T-helper 1 cell treated with Interleukin-12 subunit alpha and Interleukin-12 subunit beta and Interleukin-4 antibody, amounts not matched to agents 30 ng/mL and 1 ng/mL, for 36 hours (primary cell): Measurements from ENCODE around the gene TANGO2. TPM values are rescaled to one million over a fixed set of nuclear protein-coding genes. Genes with fewer than 3 reads are reported as not detected.

Experiments
- intact Hi-C: fragments of 100-400 bp; cut with micrococcal nuclease; formaldehyde crosslinking; loops from one replicate; pipeline ENCODE4 v1.15.1; 2024
- total RNA-seq: library from RNA; stranded (reverse); gene quantifications from 2 replicates; pipeline ENCODE4 v1.2.3, GENCODE V29; 2022

The TANGO2 gene
- total RNA-seq, 1 donor from 2014 or later = 48.7 TPM

- intact Hi-C loops = no loop called here
Observed at GRCh38 chr22:20011123-20011992, 9.6 kb upstream of the TANGO2 start.

- intact Hi-C loops = no loop called here
Observed at GRCh38 chr22:20011993-20012740, 8.7 kb upstream of the TANGO2 start.

GRCh38 chr22:20012741-20013331 lies 8.1 kb upstream of the TANGO2 start:
- intact Hi-C loops = no loop called here

- intact Hi-C loops = no loop called here
Observed at GRCh38 chr22:20013382-20013871, 7.5 kb upstream of the TANGO2 start.

- intact Hi-C loops = no loop called here
Observed at GRCh38 chr22:20014526-20015186, 6.3 kb upstream of the TANGO2 start.

- intact Hi-C loops = no loop called here
Observed at GRCh38 chr22:20015187-20015625, 5.7 kb upstream of the TANGO2 start.

GRCh38 chr22:20015971-20016733 lies 4.8 kb upstream of the TANGO2 start:
- intact Hi-C loops = loop anchor here (1.0 kb wide), 1 partner anchor 101 kb away; the partner anchor contains the start of gene TRMT2A

GRCh38 chr22:20016734-20017621 lies 3.9 kb upstream of the TANGO2 start, which contains the start of gene ARVCF:
Gene ARVCF (minus strand): TSS chr22:20016823. CDS start chr22:19990794, 26,029 bp downstream.
- intact Hi-C loops = loop anchor here (1.0 kb wide), 2 partner anchors 63 to 100 kb away; partner anchors contain the start of genes DGCR8 and TRMT2A

DNA sequence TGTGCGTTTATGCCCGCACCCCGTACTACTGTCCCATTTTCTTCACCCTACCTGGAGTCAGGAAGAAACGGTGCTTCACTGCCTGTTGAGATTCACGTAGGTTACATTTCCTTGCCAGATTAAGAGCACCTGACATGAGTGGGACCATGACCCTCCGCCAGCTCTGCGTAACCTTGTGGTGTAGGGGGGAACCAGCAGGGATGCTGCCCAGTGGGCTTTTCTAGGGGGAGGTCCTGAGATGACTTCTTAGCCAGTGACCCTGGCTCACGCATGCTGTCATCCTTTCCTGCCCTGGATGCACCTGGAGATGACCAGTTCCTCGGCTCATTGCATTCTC lies 3.3 kb upstream of the TANGO2 start:
- intact Hi-C loops = loop anchor here (1.0 kb wide), 1 partner anchor 63 kb away; the partner anchor contains the start of gene DGCR8

DNA sequence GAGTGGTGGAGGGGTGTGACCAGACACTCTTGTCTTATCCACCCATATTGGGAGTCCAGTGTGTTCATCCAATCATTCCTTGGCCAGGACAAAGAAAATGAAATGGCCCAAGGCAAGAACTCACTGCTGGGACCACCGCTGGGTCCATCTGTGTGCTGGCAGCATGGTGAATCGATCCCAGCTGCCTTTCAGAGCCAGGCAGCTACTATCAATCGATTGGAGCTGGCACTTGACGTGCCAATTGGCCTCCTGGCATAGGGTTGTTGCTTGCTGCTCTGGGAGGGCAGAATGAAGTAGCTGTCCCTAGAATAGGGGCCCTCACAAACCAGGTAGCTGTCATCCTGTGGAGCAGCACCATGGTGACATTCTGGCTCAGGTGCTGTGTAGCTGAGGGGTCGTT lies 2.9 kb upstream of the TANGO2 start:
- intact Hi-C loops = no loop called here

DNA sequence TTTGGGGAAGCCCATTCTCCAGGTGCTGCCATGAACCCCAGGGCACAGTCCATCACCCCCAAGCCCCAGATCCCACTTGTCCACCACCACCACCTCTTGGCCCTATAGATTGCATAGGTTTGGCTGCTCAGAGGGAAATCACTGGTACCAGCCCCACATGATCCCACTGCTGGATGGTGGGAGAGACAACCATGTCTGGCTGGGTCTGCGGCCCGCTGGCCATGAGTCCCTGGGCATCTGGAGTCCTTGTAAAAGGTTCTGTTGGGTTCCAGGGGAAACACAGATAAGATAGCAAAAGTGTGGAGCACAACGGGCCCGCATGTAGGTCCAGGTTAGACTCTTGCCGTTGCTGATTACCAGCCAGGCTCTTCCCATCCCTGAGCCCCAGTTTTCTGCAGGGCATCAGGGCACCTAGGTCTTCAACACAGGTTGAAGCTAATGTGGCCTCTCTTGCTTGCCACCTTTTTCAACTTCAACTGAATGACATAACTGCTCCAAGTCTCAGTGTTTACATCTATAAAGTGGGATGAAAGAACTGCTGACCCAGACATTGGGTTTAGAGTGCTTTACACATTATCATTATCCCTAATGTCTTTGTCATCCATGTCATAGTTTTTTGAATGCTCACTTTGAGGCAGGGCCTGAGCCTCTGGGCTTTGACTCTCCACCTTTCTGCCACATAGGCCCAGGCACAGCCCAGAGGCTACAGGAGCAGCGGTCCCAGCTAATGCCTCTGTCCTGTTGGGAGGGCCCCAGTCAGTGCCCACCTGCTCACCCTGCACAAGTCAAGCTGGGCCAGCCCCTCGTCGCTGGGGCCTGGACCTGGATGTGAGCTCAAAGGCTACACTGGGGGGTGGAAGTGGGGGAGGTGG lies 1.0 kb upstream of the TANGO2 start:
- intact Hi-C loops = loop anchor here (2.0 kb wide), 2 partner anchors 33 to 49 kb away; no protein-coding TSS in a partner anchor

- intact Hi-C loops = loop anchor here (1.0 to 2.0 kb wide), 5 partner anchors 35 to 167 kb away; partner anchors contain the start of genes DGCR8, GNB1L, RTL10 and TRMT2A
Observed at GRCh38 chr22:20021196-20022181, 579 bp downstream of the TANGO2 start.

DNA sequence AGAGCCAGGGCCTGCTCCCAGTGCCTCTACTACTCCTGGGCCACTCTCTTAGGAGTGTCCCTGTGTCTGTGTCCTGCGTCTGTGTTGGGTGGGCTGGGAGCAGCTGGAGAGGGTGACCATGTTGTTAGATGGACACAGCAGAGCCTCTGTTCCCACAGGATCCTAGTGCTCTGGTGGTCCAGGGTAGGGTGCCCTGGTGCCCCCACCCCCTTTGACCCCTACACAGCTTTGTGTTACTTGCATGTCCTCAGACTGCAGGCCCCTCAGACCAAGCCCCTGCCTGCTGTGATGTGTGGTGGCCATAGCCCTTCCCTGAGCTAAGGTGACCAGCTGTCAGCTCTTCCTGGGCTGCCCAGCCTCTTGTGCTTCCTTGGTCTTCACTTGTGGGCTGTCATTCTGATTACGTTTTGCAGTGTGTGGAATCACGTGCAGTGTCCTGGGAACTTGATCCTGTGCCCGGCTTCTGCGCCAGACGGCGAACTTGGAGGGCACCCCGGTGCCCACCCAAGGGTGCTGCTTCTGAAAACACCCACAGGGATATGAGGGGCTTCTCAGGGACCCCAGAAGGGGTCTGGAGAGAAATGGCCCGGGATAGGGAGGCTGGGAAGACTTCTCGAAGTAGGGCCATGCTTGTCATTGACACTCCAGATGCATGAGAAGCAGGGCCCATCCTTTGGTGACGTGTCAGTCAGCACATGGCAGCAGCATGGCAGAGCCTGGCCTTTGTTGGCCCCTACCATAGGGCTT lies 1.5 kb downstream of the TANGO2 start:
- intact Hi-C loops = no loop called here

- intact Hi-C loops = no loop called here
Observed at GRCh38 chr22:20022978-20023613, 2.2 kb downstream of the TANGO2 start.

DNA sequence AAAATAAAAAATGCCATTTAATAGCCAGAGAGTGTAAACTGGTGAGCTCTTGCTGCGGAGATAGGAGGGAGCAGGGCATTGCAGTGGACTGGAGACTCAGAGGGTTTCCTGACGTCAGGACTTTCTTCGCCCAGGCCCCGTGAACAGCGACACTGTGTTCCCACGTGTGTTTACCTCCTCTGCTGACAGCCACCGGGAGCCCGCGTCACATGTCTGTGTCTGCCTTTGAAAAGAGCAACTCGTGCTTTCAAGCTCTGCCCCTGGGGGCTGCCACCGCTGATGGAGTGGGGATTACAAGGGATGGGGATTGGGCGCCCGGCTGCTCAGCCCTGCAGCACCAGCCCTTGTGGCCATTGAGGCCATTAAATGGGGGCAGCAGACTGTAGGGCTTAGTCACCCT lies 3.3 kb downstream of the TANGO2 start:
- intact Hi-C loops = no loop called here
